GM18520 (cell line): Measurements from ENCODE around the gene DPP9.
"Not testable (repeated sequence)": the region's sequence is repeated elsewhere in the genome, so short reads cannot be mapped to it uniquely, and the experiment has no call there.

Experiments
- ATAC-seq: cut with Tn5 transposase; IDR thresholded peaks from one replicate; pipeline ENCODE4 v1.9.1; 2021; ENCODE audit not compliant: unreplicated experiment

The DPP9 gene

DNA sequence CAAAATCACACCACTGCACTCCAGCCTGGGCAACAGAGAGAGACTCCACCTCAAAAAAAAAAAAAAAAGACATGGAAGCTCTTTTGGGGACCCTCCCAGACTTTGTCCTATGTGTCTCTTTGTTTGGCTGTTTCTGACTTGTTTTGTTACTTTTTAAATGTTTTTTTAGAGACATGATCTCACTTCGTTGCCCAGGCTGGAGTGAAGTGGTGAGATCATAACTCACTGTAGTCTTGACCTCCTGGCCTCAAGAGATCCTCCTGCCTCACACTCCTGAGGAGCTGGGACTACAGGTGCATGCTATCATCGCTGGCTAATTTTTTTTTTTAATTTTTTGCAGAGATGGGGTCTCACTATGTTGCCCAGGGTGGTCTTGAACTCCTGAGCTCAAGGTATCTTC is 16.4 kb upstream of the DPP9 start:
- no peak for ATAC-seq

DNA sequence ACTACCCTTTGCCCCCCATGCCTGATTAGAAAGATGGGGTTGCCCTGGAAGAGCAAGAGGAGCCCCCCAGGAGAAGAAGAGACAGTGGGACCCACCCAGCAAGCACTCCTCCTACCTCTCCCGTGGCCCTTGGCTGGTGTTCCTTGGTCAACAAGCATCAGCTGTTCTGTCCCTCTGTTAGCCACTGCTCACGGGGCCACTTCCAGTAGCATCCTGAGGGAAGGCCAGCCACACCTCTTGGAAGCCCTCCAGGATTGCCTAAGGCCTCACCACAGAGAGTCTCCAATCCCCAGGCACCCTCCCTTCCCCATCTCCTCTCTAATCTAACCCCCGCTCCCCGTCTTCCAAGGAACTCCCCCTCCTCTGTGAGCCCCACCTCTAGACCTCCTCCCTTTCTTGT is 15.1 kb upstream of the DPP9 start:
- ATAC-seq: no peak

- no peak for ATAC-seq
These were observed 14.4 kb upstream of the DPP9 start for GRCh38 chr19:4737955-4738600.

DNA sequence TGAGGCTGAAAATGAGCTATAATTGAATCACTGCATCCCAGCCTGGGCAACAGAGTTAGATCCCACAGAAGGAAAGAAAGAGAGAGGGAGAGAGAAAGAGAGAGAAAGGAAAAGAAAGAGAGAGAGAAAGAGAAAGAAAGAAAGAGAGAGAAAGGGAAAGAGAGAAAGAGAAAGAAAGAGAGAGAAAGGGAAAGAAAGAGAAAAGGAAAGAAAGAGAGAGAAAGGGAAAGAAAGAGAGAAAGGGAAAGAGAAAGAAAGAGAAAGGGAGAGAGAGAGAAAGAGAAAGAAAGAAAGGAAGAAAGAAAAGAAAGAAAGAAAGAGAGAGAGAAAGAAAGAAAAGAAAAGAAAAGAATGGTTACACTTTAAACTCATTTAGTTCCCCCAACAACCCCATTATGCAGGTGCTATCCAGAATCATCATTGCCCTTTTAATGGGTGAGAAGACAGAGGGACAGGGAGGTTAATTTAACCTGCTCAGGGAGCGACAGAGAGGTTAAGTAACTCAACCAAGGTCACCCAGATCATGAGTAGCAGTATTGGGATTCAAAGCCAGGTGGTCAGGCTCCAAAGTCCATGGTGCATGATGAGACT is 10.2 kb upstream of the DPP9 start:
- no peak for ATAC-seq

- ATAC-seq: no peak
These were observed 9.1 kb upstream of the DPP9 start for GRCh38 chr19:4732680-4733114.

DNA sequence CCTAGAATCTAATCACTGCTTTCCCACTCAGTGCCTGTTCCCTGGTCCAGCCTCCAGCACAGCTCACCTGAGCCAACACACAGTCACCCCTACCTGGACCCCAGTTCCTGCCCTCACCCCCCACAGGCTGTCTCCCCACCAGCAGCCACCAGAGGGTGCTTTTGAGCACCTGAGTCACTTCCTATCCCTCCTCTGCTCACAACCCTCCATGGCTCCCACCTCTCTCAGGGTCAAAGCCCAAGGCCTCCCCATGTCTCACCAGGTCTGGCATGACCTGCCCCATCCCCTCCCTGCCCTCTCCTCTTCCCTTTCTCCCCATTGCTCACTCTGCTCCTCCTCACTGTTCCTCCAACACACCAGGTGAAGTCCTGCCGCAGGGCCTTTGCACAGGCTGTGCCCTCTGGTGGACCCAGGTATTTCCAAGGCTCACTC is 7.1 kb upstream of the DPP9 start:
- no peak for ATAC-seq

GRCh38 chr19:4728871-4729270 is 5.2 kb upstream of the DPP9 start:
- ATAC-seq: no peak

DNA sequence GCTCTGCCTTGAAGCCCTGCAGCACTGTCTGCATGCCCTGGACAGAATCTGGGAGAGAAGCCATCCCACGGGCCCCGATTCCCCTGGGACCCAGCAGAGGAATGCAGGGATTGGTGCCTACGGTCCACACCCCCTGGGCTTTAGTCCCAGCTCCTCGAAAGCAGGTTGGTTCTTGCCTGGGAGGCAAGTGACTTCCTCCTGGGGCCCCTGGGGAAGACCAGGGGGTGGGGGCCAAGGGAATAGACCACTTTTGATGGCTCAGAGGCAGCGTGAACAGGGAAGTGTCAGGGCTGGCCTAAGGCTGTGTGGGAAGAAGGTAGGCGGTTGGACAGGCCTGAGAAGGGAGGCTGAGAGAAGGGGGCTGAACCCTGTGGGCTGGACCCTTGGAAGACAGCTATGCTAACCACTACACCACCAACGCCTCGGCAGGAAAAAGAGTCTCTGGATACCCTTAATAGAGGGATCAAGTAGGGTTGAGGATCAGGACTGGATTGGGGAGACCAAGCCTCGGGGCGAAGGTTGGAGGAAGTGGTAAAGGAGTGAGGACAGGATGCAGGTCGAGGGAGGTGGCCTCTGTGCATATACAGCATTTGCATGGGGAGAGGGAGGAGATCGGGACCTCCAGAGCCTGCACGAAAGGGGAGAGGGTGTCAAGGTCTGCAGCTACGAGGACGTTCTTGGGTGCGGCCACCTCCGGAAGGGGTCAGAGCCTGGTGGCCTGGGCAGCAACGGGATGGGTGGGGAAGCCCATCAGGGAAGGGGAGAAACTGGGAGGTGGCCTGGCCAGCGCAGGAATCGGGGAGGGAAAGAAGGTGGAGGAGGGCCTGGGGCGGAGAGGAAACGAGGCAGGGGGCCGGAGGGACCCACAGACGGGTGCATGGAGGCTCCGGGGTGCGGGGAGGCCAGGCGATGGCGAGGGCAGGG is 709 bp downstream of the DPP9 start:
- ATAC-seq: no peak

DNA sequence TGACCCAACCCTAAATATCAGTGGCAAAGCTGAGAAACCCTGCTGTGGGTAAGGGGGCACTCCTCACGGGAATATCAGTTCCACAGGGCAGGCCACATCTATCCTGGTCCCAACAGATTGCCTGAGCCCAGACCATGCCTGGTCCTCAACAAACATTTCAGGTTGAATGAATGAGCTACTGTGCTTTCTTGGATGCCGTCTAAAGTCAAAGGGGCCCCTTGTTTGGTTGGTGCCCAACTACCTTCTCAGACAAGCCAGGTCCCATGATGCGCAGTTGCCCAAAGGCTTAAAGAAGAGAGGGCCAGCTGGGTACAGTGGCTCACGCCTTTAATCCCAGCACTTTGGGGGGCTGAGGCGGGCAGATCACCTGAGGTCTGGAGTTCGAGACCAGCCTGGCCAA is 2.4 kb downstream of the DPP9 start:
- no peak for ATAC-seq

- no peak for ATAC-seq
These were observed 3.5 kb downstream of the DPP9 start for GRCh38 chr19:4720037-4720700.

DNA sequence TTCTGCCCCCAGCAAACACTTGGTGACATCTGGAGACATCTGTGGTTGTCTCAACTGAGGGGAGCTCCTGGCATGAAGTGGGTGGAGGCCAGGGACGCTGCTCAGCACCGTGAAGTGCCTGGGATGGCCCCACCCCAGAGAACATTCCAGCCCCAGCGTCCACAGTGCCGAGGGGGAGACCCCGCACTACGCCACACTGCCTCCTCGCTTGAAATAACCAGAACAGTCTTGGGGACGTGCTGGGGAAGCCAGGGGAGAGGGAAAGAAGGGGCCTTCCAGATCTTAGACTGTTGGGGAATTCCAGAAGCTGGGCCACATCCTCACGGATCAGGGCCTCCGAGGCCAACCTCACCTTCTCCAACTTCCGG is 4.2 kb downstream of the DPP9 start:
- no peak for ATAC-seq

- no peak for ATAC-seq
These were observed 5.5 kb downstream of the DPP9 start for GRCh38 chr19:4717966-4718701.

- ATAC-seq: no peak
These were observed 6.3 kb downstream of the DPP9 start for GRCh38 chr19:4717191-4717965.

DNA sequence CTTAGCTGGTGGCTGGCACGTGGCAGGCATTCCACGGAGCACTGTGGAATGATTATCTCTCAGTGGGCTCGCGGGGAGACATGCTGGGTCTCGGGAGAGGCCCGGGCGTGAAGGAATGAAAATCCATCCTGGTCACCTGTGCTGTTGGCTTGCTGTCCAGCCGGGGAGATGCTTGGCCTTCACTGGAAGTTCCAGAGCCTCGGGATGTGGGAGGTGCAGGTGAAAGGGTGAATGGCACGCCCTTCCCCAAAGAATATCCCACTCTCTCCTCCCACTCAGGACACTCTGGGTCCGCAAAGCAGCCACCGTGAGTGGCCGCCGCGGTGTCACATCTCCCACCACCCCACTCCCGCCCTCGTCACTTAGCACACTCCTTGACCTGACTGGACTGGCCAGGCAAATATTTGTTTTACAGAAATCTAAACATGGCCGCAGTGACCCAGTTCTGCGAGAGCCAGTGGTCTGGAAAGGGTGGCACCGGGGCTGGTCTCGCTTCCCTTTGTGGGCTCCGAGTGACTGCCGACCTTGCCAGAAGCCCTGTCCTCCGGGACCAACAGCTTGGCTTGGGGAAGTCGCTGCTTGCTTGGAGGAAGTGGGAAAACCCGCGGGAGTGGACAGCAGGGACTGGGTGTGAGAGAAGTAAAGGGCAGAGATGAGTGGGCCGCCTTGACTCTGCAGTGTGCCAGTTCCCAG is 8.0 kb downstream of the DPP9 start:
- no peak for ATAC-seq

GRCh38 chr19:4715178-4715528 is 8.5 kb downstream of the DPP9 start:
- ATAC-seq: not testable (repeated sequence)

GRCh38 chr19:4714016-4714415 is 9.6 kb downstream of the DPP9 start:
- ATAC-seq: no peak

DNA sequence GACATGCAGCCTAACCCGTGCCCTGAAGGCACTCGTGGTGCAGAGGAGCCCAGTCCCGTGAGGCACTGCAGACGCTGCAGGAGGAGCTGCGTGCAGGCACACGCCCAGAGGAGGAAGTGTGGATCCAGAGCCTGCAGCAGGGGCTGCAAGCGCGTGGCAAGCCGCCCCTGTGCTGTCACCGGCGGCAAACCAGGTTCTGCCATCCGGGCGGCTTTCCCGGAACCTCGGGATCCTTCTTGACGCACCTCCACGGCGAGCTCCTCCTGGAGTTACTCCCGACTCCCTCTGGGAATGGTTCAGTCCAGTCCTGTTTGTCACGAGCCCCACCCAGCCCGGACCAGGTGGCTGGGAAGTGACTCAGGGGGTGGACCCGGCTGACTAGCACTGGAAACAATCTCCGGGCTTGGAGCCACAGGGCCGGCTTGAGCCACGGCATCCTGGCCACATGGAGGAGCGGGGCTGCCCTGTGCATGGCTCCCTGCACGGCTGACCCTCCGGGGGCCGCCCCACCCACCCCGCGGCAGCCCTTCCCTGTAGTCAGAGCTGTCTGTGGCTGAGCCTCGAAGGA is 10.2 kb downstream of the DPP9 start:
- ATAC-seq: no peak

DNA sequence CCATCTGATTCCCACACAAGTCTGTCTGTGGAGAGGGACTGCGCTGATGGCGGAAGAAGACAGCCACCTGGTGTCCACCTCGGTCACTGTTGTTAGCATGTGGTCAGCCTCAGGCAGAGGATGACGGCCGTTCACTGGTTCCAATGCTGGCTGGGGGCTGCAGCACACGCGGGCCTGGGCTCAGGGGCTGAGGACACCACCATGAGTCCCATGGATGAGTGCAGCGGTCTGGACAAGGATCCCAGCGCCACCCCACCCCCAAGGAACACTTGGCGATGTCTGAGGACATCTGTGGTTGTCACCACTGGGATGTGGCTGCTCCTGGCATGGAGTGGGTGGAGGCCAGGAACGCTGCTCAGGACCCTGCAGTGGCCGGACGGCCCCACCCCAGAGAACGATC is 10.9 kb downstream of the DPP9 start:
- no peak for ATAC-seq

- no peak for ATAC-seq
These were observed 12.4 kb downstream of the DPP9 start for GRCh38 chr19:4711211-4711610.
